NCI-H774 (cell line): ENCODE data around the gene SLC39A11.
A peak's percentile ranks its signal among the peaks of the same experiment; 100 is the strongest.

Experiments used
- DNase-seq: peaks from one replicate; lab custom pipeline; 2025; lab: John Stamatoyannopoulos, UW

Gene SLC39A11

GRCh38 chr17:72616447-72616846 lies 476.0 kb downstream of the SLC39A11 start:
- no peak for DNase-seq

GRCh38 chr17:72615627-72615991 lies 476.9 kb downstream of the SLC39A11 start:
- DNase-seq: no peak

- no peak for DNase-seq
Observed at GRCh38 chr17:72614871-72615626, 477.4 kb downstream of the SLC39A11 start.

GRCh38 chr17:72614476-72614870 lies 478.0 kb downstream of the SLC39A11 start:
- no peak for DNase-seq

GRCh38 chr17:72613806-72614292 lies 478.6 kb downstream of the SLC39A11 start:
- DNase-seq: no peak

- DNase-seq: no peak
Observed at GRCh38 chr17:72613396-72613795, 479.1 kb downstream of the SLC39A11 start.

DNA sequence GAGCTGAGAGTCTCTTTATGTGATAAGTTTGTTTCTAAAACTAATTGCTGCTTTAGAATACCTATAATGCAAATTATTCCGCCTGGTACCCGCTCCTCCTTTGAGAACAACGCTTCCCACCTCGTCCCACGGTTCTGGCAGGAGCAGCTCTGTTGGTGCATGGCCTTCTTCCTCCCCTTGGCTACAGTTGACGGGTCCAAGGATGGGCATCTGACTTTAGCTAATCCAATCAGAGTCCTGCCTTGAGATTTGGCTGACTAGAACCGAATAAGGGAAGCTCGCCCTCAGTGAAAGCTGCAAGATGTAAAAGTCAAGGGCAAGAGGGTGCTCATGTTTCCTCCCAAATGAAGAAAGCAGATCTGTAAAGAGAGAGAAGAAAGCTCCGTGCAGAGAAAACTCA lies 481.3 kb downstream of the SLC39A11 start:
- DNase-seq: no peak

DNA sequence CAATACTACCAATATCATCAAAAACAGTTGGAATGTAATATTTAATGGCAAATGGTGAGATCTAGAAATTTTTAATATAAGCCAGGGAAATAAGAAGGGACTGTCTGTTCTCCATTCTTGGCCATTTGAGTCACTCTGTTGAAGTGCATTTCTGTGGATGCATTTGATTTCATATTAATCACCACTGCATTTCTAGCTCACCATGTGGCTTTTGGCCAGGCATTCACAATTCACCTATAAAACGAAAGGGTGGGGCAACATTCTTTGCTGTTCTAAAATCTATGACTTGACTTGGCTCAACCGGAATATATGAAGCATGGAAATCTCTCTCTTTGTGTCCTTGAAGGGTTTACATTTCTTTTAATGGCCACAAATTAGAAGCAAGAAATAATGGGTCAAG lies 483.0 kb downstream of the SLC39A11 start:
- no peak for DNase-seq

DNA sequence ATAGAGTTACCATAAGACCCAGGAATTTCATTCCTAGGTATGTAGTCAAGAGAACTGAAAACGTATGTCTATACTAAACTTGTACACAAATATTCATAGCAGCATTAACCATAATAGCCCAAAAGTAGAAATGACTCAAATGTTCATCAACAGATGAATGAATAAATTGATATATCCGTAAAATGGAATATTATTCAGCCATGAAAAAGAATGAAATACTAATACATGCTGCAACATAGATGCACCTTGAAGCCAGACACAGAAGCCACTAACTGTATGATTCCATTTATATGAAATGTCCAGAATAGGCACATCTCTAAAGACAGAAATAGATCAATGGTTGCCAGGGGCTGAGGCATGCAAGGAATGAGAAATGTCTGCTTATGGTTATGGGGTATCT lies 484.1 kb downstream of the SLC39A11 start:
- DNase-seq: no peak

- no peak for DNase-seq
Observed at GRCh38 chr17:72606656-72607055, 485.8 kb downstream of the SLC39A11 start.

- DNase-seq: no peak
Observed at GRCh38 chr17:72605543-72605942, 486.9 kb downstream of the SLC39A11 start.

- peak; percentile 57 for DNase-seq
Observed at GRCh38 chr17:72604518-72604917, 488.0 kb downstream of the SLC39A11 start.

DNA sequence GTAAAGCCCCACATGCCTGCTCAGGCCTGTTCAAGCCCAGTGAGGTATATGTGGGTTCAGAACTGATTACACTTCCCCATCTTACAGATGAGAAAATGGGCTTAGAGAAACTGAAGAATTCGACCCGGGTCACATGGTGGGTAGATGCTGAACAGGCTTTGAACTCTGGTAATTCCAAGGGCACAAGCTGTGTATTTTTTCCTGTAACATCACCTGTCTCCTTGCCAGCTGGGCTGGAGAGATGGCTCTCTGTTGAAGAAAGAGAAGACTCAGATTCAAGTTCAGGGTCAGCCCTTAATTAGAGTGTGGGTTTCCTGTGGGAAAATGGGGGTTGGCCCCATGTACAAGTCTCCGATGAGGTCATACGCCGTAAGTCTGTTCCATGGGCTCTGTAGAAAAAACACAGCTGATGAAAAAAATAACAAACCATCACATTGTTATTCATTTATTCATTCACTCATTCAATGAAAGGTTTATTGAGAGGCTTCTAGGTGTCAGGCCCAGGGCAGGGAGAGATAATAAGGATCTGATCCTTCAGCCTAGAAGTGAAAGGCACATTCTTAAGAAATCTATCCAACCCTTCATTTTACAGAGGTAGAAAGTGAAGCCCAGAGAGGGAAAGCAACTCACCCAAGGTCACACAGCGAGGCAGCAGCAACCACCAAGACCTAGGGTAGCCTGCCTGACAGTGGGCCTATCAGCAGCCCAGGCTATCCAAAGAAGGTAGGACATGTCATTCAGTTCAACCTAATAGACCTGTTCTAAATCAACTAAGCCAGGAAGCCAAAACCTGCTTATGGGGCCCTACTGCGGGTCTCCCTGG lies 488.9 kb downstream of the SLC39A11 start:
- no peak for DNase-seq

GRCh38 chr17:72602517-72603419 lies 489.7 kb downstream of the SLC39A11 start:
- DNase-seq: no peak

DNA sequence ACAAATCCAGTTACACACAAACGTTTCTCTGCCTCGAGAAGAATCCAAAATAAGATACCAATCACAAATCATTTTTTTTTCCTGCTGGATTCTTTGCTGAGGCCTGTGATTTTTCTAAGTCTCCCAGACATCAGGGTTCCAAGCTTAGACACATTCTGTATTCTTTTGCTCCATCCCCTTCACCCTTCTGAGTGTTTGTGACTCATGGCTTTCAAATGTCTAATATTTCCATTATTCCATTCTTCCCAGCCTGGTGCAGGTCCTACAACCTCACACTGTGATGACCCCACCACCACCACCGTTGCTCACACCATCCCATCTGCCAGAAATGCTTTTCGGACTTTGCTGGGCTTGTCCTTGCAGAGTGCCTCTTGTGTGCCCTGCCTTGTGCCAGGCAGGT lies 491.6 kb downstream of the SLC39A11 start:
- DNase-seq: no peak

DNA sequence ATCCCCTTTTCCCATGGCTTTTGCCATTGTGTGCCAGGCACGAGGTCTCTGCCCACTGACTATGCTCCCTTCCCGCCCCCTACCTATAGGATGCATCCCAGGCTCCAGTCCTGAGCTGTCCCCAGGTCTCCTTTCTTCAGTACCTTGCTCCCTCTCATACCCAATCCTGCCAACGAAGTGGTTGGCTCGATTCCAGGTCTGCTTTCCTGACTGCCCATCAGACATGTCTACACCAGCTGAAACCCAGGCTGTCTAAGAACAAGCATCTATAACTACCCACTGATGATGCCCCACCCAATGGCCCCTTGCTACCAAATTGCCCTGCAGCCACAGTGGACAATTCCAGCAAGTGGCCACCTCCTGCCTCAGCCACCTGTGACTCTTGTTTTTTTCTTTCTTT lies 492.6 kb downstream of the SLC39A11 start:
- DNase-seq: no peak

- no peak for DNase-seq
Observed at GRCh38 chr17:72598695-72599094, 493.8 kb downstream of the SLC39A11 start.

- DNase-seq: no peak
Observed at GRCh38 chr17:72597354-72598087, 495.0 kb downstream of the SLC39A11 start.
